ENCODE results near the gene ANGEL1.

Gene ANGEL1

DNA sequence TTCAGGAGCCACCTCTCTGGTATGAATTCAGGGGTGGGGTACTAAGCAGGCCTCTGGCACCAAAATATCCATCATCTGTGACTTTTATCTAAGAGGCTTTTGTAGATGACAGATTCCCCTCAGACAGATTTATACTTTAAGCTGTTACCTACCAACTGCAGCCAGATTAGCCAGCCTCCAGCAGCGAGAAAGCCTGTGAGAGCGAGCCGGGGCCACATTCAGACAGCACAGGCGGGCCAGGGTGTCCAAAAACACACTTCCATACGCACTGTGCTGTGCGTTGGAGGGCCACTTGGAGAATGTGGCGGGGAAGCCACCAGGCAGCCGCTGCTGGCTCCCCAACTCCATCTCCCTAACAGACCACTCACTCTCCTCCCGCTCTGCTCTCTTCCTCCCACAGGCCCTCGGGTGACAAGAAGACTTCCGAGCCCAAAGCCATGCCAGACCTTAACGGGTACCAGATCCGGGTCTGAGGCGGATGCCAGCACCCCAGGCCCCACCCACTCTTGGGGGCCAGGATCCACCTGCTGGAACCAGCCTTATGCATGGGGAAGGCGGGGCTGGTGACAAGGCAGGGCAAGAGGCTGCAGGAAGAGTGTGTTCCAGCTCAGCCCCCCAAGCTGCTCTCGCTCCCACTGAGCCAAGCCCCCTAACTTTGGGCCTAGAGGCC lies 34.0 kb downstream of the ANGEL1 start:
- no peak for DNase-seq

DNA sequence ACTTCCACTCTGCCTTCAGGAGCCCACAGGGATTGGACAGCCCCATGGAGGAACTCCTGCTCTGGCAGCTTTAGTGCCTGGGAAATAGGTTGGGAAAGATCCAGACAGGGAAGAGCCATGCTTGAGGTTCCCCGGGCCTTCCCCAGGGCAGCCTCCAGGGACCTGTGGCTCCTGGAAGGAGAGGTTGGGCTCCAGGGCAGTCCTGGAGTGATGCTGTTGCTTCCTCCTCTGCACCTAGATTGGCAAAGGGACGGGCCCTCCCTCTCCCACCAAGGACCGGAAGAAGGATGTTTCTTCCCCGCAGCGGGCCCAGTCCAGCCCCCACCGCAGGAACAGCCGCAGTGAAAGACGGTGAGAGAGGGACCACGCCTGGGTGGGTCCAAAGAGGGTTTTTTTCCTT lies 35.0 kb downstream of the ANGEL1 start:
- no peak for DNase-seq

DNA sequence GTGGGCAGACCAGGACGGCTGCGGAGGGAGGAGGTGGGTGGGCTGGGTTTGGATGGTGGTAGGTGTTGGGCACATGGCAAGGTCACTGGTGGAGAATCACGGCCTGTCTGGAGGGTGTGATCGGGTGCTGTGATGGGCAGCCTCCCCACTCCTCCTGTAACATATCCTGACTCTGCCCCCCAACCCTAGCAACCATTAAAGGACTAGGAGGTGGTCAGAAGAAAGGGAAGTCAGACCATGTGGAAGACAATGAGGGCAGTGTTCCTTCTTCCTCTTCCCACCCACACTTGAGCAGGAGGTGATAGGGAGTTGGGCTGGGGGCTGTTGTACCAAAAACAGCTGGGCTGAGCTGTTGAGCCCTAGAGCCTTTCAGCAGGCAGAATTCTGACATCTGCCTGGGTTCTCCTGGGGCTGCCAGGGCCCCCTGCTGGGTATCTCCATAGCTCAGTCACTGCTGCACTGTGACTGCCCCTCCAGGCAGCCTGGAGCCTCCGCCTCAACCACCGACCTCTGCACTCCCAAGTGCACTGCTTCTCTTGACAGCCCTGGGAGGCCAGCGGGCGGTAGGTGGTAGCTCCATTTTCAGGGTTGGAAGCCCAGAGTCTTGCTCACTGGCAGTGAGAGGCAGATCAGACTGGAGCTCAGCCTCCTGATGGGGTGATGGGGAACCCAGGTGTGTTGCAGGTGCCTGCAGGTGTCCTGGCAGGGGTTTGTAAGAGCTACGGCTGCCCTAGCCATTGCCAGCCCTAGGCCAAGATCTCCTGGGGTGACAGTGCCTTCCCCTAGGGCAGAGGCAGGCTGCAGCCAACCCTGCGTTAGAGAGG lies 36.0 kb downstream of the ANGEL1 start:
- no peak for DNase-seq

DNA sequence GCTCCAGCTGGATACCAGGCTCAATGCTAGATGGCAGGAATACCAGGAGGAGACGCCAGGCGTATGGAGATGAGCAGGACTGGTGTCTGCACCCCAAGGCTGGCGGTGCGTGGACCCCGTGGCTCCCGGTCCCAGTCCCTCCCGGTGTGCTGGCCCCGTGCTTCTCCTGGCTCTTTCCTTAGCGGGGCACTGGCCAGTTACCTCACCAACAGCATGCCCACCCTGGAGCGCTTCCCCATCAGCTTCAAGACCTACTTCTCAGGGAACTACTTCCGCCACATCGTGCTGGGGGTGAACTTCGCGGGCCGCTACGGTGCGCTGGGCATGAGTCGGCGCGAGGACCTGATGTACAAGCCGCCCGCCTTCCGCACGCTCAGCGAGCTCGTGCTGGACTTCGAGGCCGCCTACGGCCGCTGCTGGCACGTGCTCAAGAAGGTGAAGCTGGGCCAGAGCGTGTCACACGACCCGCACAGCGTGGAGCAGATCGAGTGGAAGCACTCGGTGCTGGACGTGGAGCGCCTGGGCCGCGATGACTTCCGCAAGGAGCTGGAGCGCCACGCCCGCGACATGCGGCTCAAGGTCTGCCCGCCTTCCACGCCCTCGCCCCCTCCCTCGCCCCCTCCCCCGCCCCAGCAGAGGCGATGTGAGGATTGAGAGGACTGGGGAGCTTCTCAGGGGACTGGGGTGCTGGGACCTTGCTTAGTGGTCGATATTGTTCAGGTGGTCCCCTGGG lies 36.8 kb downstream of the ANGEL1 start:
- DNase-seq = no peak

DNA sequence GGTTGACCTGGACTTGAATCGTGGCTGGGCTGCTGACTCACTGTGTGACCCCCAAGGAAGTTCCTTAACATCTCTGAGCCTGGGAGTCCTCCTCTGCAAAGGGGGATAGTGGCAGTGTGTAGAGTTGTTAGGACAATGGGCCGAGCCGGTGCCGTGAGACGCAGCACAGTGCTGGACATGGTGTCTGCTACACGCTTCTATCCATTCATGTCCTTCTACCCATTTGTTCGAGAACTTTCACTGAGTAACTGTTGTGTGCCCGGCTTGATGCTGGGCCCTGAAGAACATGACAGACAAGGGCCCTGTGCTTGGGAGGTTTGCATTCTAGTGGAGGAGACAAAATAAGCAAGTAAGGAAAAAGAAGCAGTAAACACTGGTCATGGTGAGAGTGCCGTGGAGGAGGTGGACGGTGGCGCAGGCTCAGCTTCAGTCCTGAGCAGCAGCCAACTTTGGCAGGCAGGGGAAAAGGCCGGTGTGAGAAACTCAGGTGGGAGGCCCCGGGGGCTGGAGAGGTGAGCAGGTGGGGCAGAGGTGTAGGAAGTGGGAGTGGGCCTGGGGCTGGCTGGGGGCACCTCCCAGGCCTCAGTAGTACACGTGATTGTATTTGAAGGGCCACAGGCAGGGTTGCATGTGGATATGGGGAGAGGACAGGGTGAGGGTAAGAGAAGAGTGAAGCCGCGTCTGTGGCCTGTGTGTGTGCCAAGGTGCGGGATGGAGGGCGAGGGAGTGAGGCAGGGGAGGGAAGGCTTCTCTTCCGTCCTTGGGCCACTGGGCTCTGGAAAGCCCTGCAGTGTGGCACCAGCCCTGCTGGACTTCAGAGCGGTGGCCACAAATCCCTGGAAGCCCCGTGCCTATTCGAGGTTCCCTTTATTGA lies 37.6 kb downstream of the ANGEL1 start:
- DNase-seq = no peak

DNA sequence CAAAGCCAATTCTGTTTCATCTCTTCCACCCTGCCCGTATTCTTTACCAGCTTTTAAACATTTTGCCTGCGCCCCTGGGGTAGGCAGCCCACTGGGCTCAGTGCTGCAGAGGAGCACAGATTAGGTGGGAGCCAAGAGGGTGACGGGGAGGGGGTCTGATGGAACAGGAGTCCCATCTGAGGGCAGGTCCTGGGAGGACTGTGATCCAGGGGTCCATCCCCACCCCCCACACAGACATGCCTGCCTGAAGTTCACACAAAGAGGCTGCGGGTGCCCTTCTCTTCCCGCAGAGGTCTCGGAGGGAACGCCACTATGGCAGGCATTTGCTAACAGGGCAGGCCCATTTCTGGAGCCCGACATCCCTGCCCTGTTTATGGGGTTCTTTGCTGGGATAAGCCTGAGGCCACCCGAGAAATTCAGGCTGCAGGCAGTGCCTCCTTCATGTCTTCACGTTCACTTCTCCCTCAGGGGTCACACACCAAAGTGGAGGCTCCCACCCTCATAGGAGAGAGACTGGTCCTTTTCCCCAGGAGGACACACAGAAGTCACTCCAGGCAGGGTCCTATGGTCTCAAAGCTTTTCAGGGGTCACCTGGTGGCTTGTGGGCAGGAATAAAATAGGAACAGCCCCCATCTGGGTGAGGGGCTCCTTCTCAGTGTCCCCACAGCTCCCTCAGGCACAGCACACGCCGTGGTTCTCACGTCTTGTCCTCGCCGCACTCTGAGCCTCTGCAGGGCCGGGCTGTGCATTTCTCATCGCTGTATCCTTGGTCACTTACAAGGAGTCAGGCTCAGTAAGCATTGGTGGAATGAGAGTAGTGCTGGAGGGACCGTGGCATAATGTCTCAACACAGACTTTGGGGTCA lies 38.5 kb downstream of the ANGEL1 start:
- no peak for DNase-seq

DNA sequence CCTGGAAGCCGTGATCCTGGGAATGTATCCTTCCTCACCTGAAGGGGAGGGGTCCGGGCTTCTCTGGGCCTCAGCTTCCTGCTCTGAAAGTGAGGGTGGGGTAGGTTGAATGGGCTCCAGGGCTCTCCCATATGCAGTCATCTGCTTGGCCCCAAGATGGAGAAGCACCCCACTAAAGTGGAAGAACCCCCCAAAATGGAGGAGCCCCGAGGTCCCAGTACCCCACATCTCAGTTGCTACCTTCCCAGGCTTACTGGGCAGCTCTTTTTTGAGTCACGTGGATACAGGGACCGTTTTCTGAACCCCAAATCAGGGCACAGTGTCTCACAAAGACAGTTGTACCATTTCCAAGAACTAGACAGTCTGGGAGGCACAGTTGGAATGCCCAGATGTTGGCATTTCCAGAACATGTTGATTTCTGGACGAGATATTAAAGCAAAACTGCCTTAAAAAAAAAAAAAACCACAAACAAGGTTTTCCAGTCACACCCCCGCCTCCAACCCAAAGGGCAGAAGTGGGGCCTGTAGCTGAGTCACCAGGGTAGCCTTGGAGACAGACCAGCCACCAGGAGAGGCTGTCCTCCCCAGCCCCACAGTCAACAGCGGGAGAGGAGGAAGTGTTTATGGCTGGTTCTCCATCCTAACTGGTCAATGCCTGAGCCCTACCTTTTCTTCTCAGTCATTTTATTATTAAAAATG lies 39.3 kb downstream of the ANGEL1 start:
- DNase-seq = no peak

DNA sequence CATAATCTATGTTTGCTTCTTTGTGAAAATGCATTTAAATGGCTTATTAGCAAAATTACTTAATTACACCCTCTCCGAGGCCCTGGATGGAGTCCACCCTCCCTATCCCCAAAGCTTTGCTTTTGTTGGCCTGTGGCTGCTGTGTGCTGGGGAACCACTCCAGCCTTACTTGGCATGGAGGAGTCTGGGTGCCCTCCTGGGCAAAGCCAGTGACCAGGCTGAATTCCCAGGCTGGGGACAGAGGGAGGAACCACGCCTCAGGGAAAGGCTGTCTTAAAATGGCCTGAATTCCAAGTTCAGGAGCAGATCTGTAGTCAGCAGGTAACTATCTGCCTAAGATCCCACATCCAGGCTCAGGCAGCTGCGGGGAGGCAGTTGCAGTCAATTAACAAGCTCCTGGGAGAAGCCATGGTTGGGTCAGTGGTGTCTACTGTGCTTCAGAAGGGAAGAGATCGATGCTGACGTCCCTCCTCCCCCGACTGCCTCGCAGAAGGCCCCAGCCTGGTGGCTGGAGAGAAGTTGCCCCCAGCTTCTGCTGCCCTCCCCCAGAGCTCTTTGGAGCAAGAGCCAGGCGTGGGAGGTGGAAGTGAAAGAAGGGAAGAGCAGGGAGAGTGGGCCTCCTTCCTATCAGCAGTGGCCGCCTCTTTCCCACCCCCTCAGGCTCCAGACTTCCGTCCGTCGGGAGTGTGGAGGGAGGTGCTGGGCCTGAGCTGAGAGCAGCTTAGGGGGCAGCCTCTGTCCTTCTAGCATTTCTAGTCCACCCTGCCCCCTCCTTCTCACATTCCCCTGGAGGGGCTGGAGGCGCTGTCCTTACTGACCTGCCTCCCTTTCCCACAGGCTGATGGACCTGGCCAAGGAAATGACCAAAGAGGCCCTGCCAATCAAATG lies 40.1 kb downstream of the ANGEL1 start:
- DNase-seq = no peak

DNA sequence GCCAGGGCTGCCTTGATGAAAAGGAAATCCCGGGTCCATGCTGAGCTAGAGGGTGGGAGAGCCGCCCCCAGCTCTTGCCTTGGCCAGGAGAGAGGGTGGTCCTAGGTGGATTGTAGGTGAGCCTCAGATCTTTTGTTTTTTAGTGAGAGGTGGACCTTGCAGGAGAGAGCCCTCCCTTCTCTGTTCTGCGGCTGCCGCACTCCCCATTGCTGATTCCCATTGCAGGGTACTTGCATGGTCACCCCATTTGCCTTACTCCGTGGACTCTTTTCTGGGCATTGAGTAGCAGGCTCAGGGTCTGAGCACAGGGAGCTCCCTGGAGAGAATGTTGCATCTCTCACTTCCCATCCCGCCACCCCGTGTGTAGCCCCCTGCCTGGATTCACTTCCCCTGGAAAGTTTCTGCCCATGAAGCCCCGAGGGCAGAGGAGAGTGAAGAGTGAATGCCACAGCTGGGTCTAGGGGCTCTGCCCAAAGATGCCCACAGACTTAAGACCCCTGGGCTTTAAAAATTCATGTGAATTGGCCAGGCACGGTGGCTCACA lies 41.2 kb downstream of the ANGEL1 start:
- no peak for DNase-seq

DNA sequence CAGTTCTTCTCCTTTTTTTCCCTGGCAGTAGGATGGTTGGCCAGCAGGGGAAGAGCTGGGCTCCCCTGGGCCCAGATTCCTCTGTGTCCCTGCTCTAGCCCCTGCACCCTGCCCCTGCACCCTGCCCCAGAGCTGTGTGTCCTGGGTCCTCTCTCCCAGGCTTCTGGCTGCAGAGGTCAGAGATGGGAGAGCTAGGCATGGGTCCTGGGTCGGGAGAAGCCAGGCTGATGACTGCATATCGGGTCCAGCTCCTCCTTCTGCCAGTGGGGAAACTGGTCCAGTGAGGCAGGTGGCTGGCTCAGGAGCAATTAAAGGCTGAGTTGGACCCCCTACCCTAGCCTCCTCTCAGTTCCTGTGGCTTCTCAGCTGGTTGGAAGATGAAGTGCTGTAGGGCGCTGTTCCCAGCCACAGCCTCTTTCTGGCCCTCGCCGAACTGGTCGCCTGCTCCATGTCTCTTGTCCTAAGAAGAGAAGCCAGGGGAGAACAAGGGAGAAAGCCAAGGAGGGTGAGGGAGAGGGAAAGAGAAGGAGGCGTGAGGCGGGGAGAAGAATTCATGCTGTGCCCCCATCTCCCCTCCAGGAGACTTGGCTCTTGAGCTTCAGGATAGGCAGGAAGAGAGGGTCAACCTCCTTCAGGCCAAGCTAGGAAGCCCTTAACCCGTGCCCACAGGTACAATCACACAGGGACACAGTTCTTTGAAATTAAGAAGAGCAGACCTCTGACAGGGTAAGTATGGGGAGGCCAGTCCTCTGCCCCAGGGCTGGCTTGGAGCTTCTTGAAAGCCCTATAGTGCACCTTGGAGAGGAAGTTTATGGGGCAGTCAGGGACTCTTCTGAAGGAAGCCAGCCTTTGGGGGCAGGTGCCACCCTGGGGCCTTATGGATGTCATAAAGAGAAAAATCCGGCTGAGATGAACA lies 41.9 kb downstream of the ANGEL1 start:
- DNase-seq = no peak

DNA sequence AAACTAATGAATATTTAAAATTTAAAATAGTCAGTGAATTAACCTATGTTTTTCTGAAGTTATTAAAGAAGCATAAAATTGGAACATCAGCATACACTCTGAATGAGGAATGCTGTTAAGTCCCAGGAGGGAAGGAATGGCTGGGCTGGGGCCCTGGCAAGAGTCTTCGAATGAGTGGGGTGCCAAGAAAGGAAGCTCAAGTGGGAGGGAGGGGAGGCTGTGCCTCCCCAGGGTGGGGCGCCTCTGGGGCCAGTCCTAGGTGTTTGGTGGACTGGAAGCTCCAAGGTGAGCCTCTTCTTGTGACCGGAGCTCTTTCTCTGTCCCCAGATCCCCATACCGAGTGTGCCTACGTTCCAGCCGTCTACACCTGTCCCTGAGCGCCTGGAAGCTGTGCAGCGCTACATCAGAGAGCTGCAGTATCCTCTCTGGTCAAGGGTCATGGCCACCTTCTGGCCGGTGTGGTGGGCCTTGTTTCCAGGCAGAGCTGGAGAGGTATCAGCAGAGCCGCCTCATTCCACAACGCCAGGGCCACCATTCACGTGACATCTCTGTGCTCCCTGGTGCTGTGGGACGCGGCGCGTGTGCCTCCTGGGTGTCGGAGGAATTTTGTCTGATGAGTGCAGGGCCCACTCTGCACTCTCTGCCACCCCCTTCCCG lies 42.9 kb downstream of the ANGEL1 start:
- DNase-seq = no peak

DNA sequence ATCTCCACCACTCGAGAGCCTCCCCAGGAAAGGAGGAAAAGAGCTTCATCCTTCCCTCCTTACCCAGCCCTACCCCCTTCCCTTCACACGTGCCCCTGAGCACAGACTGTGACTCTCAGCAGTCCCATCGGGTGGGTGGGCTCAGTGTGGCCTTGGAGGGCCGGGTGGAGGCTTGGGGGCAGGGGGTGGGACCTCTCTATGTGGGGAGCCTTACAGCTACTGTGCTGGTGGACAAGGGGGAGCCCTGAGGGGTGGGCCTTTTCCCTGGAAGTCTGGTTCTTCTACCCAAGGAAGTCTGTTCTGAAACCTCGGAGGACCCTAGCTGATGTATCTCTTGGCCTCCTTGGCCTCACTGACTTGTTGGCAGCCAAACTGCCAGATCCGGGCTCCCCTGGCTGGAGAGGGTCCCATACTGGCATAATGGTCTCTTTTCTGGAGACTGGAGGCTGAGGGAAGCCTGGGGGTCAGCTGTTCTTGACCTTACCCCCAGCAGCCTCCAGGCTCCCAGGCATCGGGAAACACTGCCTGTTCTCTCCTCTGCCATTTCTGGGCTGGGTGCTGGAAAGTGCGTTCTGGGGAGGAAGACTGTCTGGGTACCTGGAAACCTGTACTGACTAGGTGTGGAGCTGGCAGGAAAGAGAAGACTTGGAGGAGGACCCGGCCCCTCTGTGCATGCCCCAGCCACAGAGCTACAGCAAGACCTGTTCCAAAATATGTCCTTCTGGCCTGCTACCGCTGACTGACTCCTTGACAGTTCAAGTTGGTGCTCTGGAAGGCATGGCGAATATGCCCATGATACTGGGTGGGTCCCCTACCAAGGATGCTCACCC lies 43.8 kb downstream of the ANGEL1 start:
- DNase-seq = no peak

DNA sequence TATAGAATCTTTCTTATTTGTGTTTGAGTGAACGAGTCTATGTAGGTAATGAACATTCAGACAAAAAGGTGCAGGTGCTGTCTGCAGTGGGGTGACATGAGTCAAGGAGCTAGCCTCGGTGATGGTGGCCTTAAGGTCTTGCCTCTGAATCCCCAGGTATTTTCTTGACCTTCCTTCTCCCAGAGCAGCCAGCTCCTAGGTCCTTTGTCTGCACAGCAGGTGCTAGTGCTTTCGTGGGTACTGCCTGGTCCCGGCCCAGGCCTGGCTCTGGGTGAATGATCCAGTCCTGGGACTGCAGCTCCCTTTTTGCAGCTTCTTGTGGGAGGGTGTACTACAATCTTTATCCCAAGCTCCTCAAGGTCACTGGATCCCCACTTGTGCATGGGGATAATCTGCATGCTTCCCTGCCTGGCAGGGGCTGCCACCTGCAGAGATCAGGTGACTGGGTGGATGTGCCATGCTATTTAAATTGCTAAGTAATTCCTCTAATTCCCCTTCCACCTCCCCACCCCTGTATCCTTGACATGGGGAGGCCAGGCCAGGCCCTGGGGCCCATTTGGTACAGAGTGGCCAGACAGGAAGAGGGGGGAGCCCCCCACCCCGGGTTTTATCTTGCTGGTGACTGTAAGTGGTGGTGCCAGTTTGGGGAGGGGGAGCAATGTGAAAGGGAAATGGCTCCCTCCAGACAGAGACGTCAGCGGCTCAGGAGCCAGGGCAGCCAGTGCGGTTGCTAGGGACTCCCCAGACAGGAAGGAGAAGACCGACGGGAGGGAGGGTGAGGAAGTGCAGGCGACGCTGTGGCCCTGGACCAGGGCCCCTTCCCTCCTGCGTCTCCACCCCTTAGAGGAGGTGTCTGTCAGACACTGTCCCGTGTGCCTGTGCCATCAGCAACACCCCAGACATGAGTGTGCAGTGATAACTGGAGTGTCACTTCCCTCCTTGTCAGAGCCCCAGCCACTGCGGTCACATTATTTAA lies 44.7 kb downstream of the ANGEL1 start:
- peak; percentile 38 for DNase-seq

DNA sequence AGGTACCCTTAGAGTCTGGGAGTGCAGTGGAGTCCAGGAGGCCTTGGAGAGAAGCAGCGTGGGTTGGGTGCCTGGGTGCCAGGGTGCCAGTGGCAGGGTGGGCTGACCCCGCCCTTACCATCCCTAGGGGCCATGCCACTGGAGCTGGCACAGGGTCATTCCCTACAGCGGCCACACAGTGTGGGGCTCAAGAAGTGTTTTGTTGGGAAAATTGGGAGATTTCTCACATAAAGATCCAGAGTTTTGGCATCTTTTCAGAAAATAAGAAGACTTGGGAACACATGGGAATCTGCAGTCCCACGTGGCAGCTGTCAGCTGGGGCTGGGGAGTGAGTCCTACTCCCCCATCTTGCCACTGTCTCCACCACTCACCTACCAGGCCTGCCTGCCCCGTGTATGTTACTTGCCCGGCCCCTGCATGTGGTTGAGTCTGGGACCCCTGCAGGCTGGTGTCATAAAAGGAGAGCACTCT lies 47.2 kb downstream of the ANGEL1 start:
- DNase-seq = no peak

Data from stimulated activated CD4-positive, alpha-beta T cell treated with anti-CD3 and anti-CD28 coated beads, Interleukin-12 subunit alpha, Interleukin-12 subunit beta, amount 100 ng/mL, for 4 hours (primary cell).